K562 (cell line): ENCODE results near the gene SPTBN5. TPM values are rescaled to one million over a fixed set of nuclear protein-coding genes. Genes with fewer than 3 reads are reported as not detected.

Experiments
- ATAC-seq: fragments of 200-7000 bp; cut with Tn5 transposase; 3 replicates; pipeline ENCODE4 v1.9.1; 2020; ENCODE audit warnings: moderate library complexity
- BruUV-seq: library from RNA; stranded (reverse); fragments of 400-500 nt; replicated peaks from 2 replicates; lab custom pipeline; 2021; lab: Mats Ljungman, UMichigan
- CTCF ChIA-PET: fragments of 300-600 bp; formaldehyde crosslinking; extraction: SDS; loops from one replicate; lab custom pipeline; 2021; ENCODE audit warnings: low intra/inter-chr PET ratio; lab: Yijun Ruan, JAX
- POLR2A ChIA-PET: fragments of 300-600, 350-650 bp; sonication (Branson Sonifier 250); formaldehyde crosslinking; extraction: SDS; loops from one replicate; lab custom pipeline; 2021; ENCODE audit warnings: antibody characterized with exemption, inconsistent platforms; lab: Yijun Ruan, JAX
- DNase-seq, 4 experiments: peaks; one replicate each; pipeline versions ENCODE4 v3.0.0 to v3.0.0-alpha.2; 2011 to 2018; ENCODE audit warnings: low spot score in 3 of 4, mixed read lengths in 3 of 4; ENCODE audit errors: extremely low read depth in 1 of 4
- FAIRE-seq: peaks from 2 replicates; lab custom pipeline; 2011; peaks lifted over from hg19 to GRCh38; lab: Jason Lieb, UNC
- H2AFZ ChIP-seq: 2 replicates; pipeline ENCODE4 v1.6.0; 2011; ENCODE audit warnings: low read depth, low read length, control low read depth, inconsistent platforms
- H3K27ac ChIP-seq: fragments of 200-600 bp; 3 replicates; pipeline ENCODE4 v1.8.0; 2011; ENCODE audit warnings: low read depth, mild to moderate bottlenecking, control low read depth, inconsistent platforms, low read length, moderate library complexity, mixed read lengths; ENCODE audit errors: extremely low read depth
- H3K27me3 ChIP-seq, 2 experiments: fragments of 300-600 bp in 1 of 2; 2 replicates in 1 of 2; 3 replicates in 1 of 2; pipeline versions ENCODE4 v1.6.0 to v1.8.0; 2011; ENCODE audit warnings: inconsistent platforms in 2 of 2, low read length in 2 of 2, mild to moderate bottlenecking in 1 of 2, mixed read lengths in 1 of 2, moderate library complexity in 1 of 2; ENCODE audit not compliant: control insufficient read depth in 2 of 2, insufficient read depth in 2 of 2
- H3K36me3 ChIP-seq: fragments of 300-600 bp; 3 replicates; pipeline ENCODE4 v1.8.0; 2011; ENCODE audit warnings: mild to moderate bottlenecking, low read length, inconsistent platforms; ENCODE audit not compliant: control insufficient read depth, insufficient read depth
- H3K4me1 ChIP-seq, 2 experiments: fragments of 200-600 bp in 1 of 2; replicated peaks in 1 of 2; 2 replicates in 1 of 2; 3 replicates in 1 of 2; pipeline versions ENCODE4 v1.5.1 to v1.8.0; 2011; ENCODE audit warnings: inconsistent platforms in 2 of 2, low read length in 2 of 2, mild to moderate bottlenecking in 1 of 2, mixed read lengths in 1 of 2, moderate library complexity in 1 of 2; ENCODE audit not compliant: control insufficient read depth in 2 of 2, insufficient read depth in 2 of 2
- H3K4me2 ChIP-seq: 2 replicates; pipeline ENCODE4 v1.6.1; 2011; ENCODE audit warnings: low read length, control low read depth, inconsistent platforms, mixed read lengths; ENCODE audit not compliant: insufficient read depth
- H3K4me3 ChIP-seq: fragments of 200-600 bp; sonication (generic), shearing (Covaris generic); 2 replicates; pipeline ENCODE4 v1.5.1; 2016; ENCODE audit warnings: control low read depth, inconsistent platforms
- H3K79me2 ChIP-seq: fragments of 200-600 bp; 3 replicates; pipeline ENCODE4 v1.8.0; 2011; ENCODE audit warnings: low read length, inconsistent platforms; ENCODE audit not compliant: control insufficient read depth, insufficient read depth
- H3K9ac ChIP-seq, 2 experiments: 2 replicates each; pipeline versions ENCODE4 v1.6.0 to v1.6.1; 2011; ENCODE audit warnings: low read depth in 2 of 2, low read length in 2 of 2, control low read depth in 1 of 2, inconsistent platforms in 1 of 2, mild to moderate bottlenecking in 1 of 2, mixed read lengths in 1 of 2; ENCODE audit not compliant: insufficient read depth in 1 of 2
- H3K9me1 ChIP-seq: one replicate; pipeline ENCODE4 v1.6.0; 2011; ENCODE audit warnings: inconsistent platforms, mild to moderate bottlenecking, low read length, moderate library complexity; ENCODE audit not compliant: control insufficient read depth, insufficient read depth
- H3K9me3 ChIP-seq: replicated peaks from 2 replicates; pipeline ENCODE4 v1.5.1; 2011; ENCODE audit warnings: low read depth, low read length, inconsistent platforms; ENCODE audit not compliant: control insufficient read depth, insufficient read depth
- H4K20me1 ChIP-seq: replicated peaks from 2 replicates; pipeline ENCODE4 v1.6.1; 2011; ENCODE audit warnings: low read length, inconsistent platforms, mixed read lengths; ENCODE audit not compliant: control insufficient read depth, insufficient read depth
- AFF1 ChIP-seq, 2 experiments: fragments of 450-650 bp; IDR thresholded peaks; 2 replicates each; pipeline ENCODE4 v1.6.1; 2018; ENCODE audit warnings: mild to moderate bottlenecking in 2 of 2, low read depth in 1 of 2; ENCODE audit not compliant: partially characterized antibody in 2 of 2
- ARID2 ChIP-seq: fragments of 450-650 bp; IDR thresholded peaks from 2 replicates; pipeline ENCODE4 v1.6.1; 2017; ENCODE audit warnings: antibody characterized with exemption, mild to moderate bottlenecking
- ARID3B ChIP-seq: fragments of 250-450 bp; sonication (Bioruptor Pico); IDR thresholded peaks from 2 replicates; pipeline ENCODE4 v1.4.0; 2020; ENCODE audit warnings: borderline replicate concordance
- BCOR ChIP-seq: fragments of 450-650 bp; IDR thresholded peaks from 2 replicates; pipeline ENCODE4 v1.6.1; 2016
- CBFA2T2 ChIP-seq: fragments of 450-650 bp; conservative IDR thresholded peaks from 2 replicates; pipeline ENCODE4 v1.6.1; 2017; ENCODE audit warnings: mild to moderate bottlenecking
- CHD2 ChIP-seq: IDR thresholded peaks from 2 replicates; pipeline ENCODE4 v1.6.1; 2011; ENCODE audit warnings: low read depth, low read length
- FOXA3 ChIP-seq, 2 experiments: fragments of 450-650 bp in 1 of 2; sonication (generic) in 1 of 2; formaldehyde crosslinking; IDR thresholded peaks in 1 of 2; conservative IDR thresholded peaks in 1 of 2; 2 replicates each; pipeline versions ENCODE4 v1.4.0 to v1.8.0; 2020 to 2022; ENCODE audit warnings: mild to moderate bottlenecking in 2 of 2, missing genetic modification reagents in 1 of 2
- JUND ChIP-seq, 2 experiments: IDR thresholded peaks; 2 replicates in 1 of 2; 3 replicates in 1 of 2; pipeline ENCODE4 v1.6.1; 2011; ENCODE audit warnings: borderline replicate concordance in 2 of 2, low read depth in 2 of 2, low read length in 2 of 2, improper control_type of control experiment in 1 of 2, missing biosample characterization in 1 of 2, missing genetic modification characterization in 1 of 2, missing genetic modification reagents in 1 of 2
- KDM4B ChIP-seq, 2 experiments: fragments of 450-650 bp in 1 of 2; sonication (generic) in 1 of 2; IDR thresholded peaks; 2 replicates each; pipeline ENCODE4 v1.6.1; 2016 to 2017; ENCODE audit warnings: borderline replicate concordance in 2 of 2, antibody characterized with exemption in 1 of 2, low read depth in 1 of 2, mild to moderate bottlenecking in 1 of 2
- NR1H2 ChIP-seq: sonication (generic); formaldehyde crosslinking; IDR thresholded peaks from 2 replicates; pipeline ENCODE4 v1.4.0; 2020; ENCODE audit warnings: mild to moderate bottlenecking, missing genetic modification reagents
- SRSF7 ChIP-seq: fragments of 200-400 bp; formaldehyde crosslinking; optimal IDR thresholded peaks from 2 replicates; pipeline ENCODE3; 2017; ENCODE audit warnings: mild to moderate bottlenecking, low read depth, low read length
- STAT5A ChIP-seq: IDR thresholded peaks from 2 replicates; pipeline ENCODE4 v1.6.1; 2012; ENCODE audit warnings: low read length, inconsistent platforms, borderline replicate concordance
- TARDBP ChIP-seq: fragments of 450-650 bp; IDR thresholded peaks from 2 replicates; pipeline ENCODE4 v1.6.1; 2016
- TEAD2 ChIP-seq: fragments of 450-650 bp; IDR thresholded peaks from 2 replicates; pipeline ENCODE4 v1.6.1; 2016; ENCODE audit warnings: missing genetic modification characterization, control low read depth, missing compliant biosample characterization
- ZFPM2 ChIP-seq: fragments of 250-450 bp; sonication (Bioruptor Pico); IDR thresholded peaks from 2 replicates; pipeline ENCODE4 v1.5.1; 2022; ENCODE audit warnings: mild to moderate bottlenecking
- ZSCAN29 ChIP-seq: fragments of 450-650 bp; IDR thresholded peaks from 2 replicates; pipeline ENCODE4 v1.6.1; 2017
- WGBS: fragments of 100-300 bp; shearing (Covaris generic); methylation state at CpG from one replicate; pipeline ENCODE4 v1.1.6; 2016; ENCODE audit warnings: low coverage, mixed read lengths; ENCODE audit not compliant: insufficient coverage; ENCODE audit errors: missing lambda C conversion rate; 5-methylcytosine and 5-hydroxymethylcytosine counted together
- in situ Hi-C: fragments of 300-500 bp; cut with MboI; formaldehyde crosslinking; loops from 4 replicates; pipeline ENCODE4 v1.15.0; 2018; ENCODE audit warnings: inconsistent platforms, mixed read lengths
- intact Hi-C: fragments of 100-400 bp; cut with micrococcal nuclease; formaldehyde crosslinking; loops from 2 replicates; pipeline ENCODE4 v1.14.2; 2022
- polyA plus RNA-seq, 8 experiments: library from polyadenylated mRNA; depleted of rRNA in 4 of 8; stranded (reverse) in 5 of 8; unstranded in 3 of 8; fragments of >200 nt; fragmentation: Nextera tagmentation in 2 of 8; fragmentation: Illumina TruSeq in 1 of 8; extraction: Ambion mirVana in 2 of 8; extraction: Trizol in 1 of 8; gene quantifications; 2 replicates each; pipeline versions ENCODE4 v1.2.1 to v1.2.3, GENCODE V29; 2011 to 2014; ENCODE audit warnings: inconsistent platforms in 1 of 8, missing spikeins in 1 of 8
- total RNA-seq, 7 experiments: library from RNA; depleted of rRNA in 6 of 7; stranded (reverse); fragments of >200 nt in 6 of 7; fragmentation: Illumina TruSeq in 2 of 7; extraction: Trizol in 2 of 7; gene quantifications; 2 replicates each; pipeline versions ENCODE4 v1.2.1 to v1.2.3, GENCODE V29; 2011 to 2021; ENCODE audit warnings: low replicate concordance in 1 of 7

The SPTBN5 gene
- total and polyA plus RNA-seq, 9 of the 15 experiments (the other 6 are each of a cell fraction or from before 2014, with no cell fraction given) = 0.02 TPM; not detected in 8

GRCh38 chr15:41926185-41927056 lies 32.6 kb upstream of the SPTBN5 start:
- no peaks in the 10 kb centered on the region for H3K9me1 ChIP-seq
- H3K9ac ChIP-seq = no peak overlapping the region; a peak in 2 of 4 replicates
- ChIA-PET CTCF (no interaction called here), POLR2A (no interaction called here)
- 0 out of 3 replicates have a peak, but pooled peaks cover 3% of the 10 kb centered on the region for H3K36me3 ChIP-seq
- H3K79me2 ChIP-seq = no peaks in the 10 kb centered on the region
- 46% methylated on average over 10 of the region's 10 CpGs for WGBS
- FAIRE-seq = no peak
- H3K4me1 ChIP-seq = peaks cover 0 to 4% of the 10 kb centered on the region in 2 experiments; a peak in 4 of 5 replicates
- no peaks in the 10 kb centered on the region for H3K9me3 ChIP-seq
- H3K27ac ChIP-seq = no peak overlapping the region
- in situ Hi-C loops = no loop called here
- H2AFZ ChIP-seq = no peak overlapping the region
- no peaks in the 10 kb centered on the region for H4K20me1 ChIP-seq
- intact Hi-C loops = no loop called here
- BruUV-seq = no TSS peak
- H3K27me3 ChIP-seq = no peaks in the 10 kb centered on the region
- ATAC-seq = peak; percentile 54; the same call in 2 of the 3 replicates
- no peak overlapping the region for H3K4me2 ChIP-seq
- H3K4me3 ChIP-seq = no peak overlapping the region
- no peak for DNase-seq
- TF ChIP-seq NR1H2 (CRISPR knock-in tag) = no peak
- TF ChIP-seq AFF1 (IDR thresholded peaks at IDR 0.05; ENCODE audit: low read depth in 1 of 2, partially characterized antibody in 2 of 2) = no peak
- TF ChIP-seq CBFA2T2 = no peak
- TF ChIP-seq KDM4B (IDR thresholded peaks at IDR 0.05; ENCODE audit: borderline replicate concordance in 2 of 2, low read depth in 1 of 2) = no peak
- TF ChIP-seq BCOR = no peak
- TF ChIP-seq TEAD2 (tag) = no peak
- TF ChIP-seq JUND (IDR thresholded peaks at IDR 0.05; ENCODE audit: borderline replicate concordance, low read depth, low read length) = no peak
- no peak for TF ChIP-seq JUND (tag; IDR thresholded peaks at IDR 0.05; ENCODE audit: borderline replicate concordance, low read depth, low read length)
- TF ChIP-seq ARID2 = no peak
- no peak for TF ChIP-seq ZSCAN29
- no peak for TF ChIP-seq SRSF7
- TF ChIP-seq ARID3B = no peak
- no peak for TF ChIP-seq CHD2
- TF ChIP-seq TARDBP = no peak
- no peak for TF ChIP-seq ZFPM2 (CRISPR knock-in tag)
- no peak for TF ChIP-seq STAT5A
- TF ChIP-seq FOXA3 (CRISPR knock-in tag; conservative IDR thresholded peaks at IDR 0.05 in 1 of 2, IDR thresholded peaks at IDR 0.05 in 1 of 2) = no peak
